HEK293 (cell line): ENCODE results near the gene GPR152.

Source experiments
- CTCF ChIP-seq: fragments of 450-650 bp; formaldehyde crosslinking; IDR thresholded peaks from 2 replicates; pipeline ENCODE4 v1.5.1; 2016; ENCODE audit warnings: missing biosample characterization, missing genetic modification characterization
- MYNN ChIP-seq: fragments of 450-650 bp; formaldehyde crosslinking; IDR thresholded peaks from 2 replicates; pipeline ENCODE4 v1.5.1; 2016; ENCODE audit warnings: missing biosample characterization, missing genetic modification characterization, borderline replicate concordance
- REST ChIP-seq: fragments of 450-650 bp; formaldehyde crosslinking; IDR thresholded peaks from 2 replicates; pipeline ENCODE4 v1.5.1; 2016; ENCODE audit warnings: missing biosample characterization, missing genetic modification characterization
- YY1 ChIP-seq: fragments of 450-650 bp; formaldehyde crosslinking; IDR thresholded peaks from 2 replicates; pipeline ENCODE4 v1.5.1; 2018; ENCODE audit warnings: missing biosample characterization, missing genetic modification characterization
- ZNF169 ChIP-seq: fragments of 450-650 bp; formaldehyde crosslinking; IDR thresholded peaks from 2 replicates; pipeline ENCODE4 v1.5.1; 2016; ENCODE audit warnings: missing biosample characterization, missing genetic modification characterization
- ZNF174 ChIP-seq: fragments of 450-650 bp; formaldehyde crosslinking; IDR thresholded peaks from 2 replicates; pipeline ENCODE4 v1.5.0; 2017; ENCODE audit warnings: missing biosample characterization, mild to moderate bottlenecking, missing genetic modification characterization
- ZNF23 ChIP-seq: fragments of 450-650 bp; formaldehyde crosslinking; IDR thresholded peaks from 2 replicates; pipeline ENCODE4 v1.5.1; 2016; ENCODE audit warnings: missing biosample characterization, missing genetic modification characterization, borderline replicate concordance
- ZNF473 ChIP-seq: fragments of 450-650 bp; formaldehyde crosslinking; IDR thresholded peaks from 2 replicates; pipeline ENCODE4 v1.5.1; 2017; ENCODE audit warnings: missing biosample characterization, missing genetic modification characterization
- ZNF645 ChIP-seq: fragments of 450-650 bp; formaldehyde crosslinking; IDR thresholded peaks from 2 replicates; pipeline ENCODE4; 2016; ENCODE audit warnings: missing biosample characterization, missing genetic modification characterization

GRCh38 chr11:67453816-67454732 lies 1.5 kb upstream of the GPR152 start:
- TF ChIP-seq REST (tag by site-specific recombination): no peak
- no peak for TF ChIP-seq MYNN (tag by site-specific recombination)
- TF ChIP-seq ZNF23 (tag by site-specific recombination): no peak
- no peak for TF ChIP-seq CTCF (tag by site-specific recombination)
- TF ChIP-seq ZNF645 (tag by site-specific recombination): no peak
- no peak for TF ChIP-seq ZNF169 (tag by site-specific recombination)
- TF ChIP-seq ZNF473 (tag by site-specific recombination): no peak
- no peak for TF ChIP-seq ZNF174 (tag by site-specific recombination)
- no peak for TF ChIP-seq YY1 (tag by site-specific recombination)
